Measurements from ENCODE around the gene MAP3K1.
A peak's percentile ranks its signal among the peaks of the same experiment; 100 is the strongest.
"Not testable (repeated sequence)": the region's sequence is repeated elsewhere in the genome, so short reads cannot be mapped to it uniquely, and the experiment has no call there.

Gene MAP3K1

GRCh38 chr5:56814963-56815657 lies at the start of gene MAP3K1:
Gene MAP3K1 (plus strand): TSS chr5:56815549. CDS start chr5:56815574, 25 bp downstream.
- peak; percentile 32 to 68 for DNase-seq

DNA sequence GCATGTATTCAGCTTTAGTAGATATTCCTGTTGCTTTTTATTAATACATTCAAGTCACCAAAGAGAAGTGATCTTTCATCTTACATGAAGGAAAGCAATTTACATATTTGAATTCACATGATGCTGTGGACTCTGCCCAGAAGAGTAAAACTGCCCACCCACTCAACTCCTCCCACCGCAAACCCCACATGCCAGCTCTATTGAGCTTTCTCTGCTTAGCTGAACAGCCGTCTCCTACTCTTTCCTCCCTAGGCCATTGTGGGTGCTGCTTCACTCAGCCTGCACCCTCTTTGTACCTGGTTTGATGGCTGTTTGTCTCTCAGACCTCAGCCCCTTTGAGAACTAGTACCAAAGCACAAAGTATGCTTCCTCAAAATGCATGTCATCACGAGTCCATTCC lies 48.4 kb upstream of the MAP3K1 start:
- DNase-seq = no peak

DNA sequence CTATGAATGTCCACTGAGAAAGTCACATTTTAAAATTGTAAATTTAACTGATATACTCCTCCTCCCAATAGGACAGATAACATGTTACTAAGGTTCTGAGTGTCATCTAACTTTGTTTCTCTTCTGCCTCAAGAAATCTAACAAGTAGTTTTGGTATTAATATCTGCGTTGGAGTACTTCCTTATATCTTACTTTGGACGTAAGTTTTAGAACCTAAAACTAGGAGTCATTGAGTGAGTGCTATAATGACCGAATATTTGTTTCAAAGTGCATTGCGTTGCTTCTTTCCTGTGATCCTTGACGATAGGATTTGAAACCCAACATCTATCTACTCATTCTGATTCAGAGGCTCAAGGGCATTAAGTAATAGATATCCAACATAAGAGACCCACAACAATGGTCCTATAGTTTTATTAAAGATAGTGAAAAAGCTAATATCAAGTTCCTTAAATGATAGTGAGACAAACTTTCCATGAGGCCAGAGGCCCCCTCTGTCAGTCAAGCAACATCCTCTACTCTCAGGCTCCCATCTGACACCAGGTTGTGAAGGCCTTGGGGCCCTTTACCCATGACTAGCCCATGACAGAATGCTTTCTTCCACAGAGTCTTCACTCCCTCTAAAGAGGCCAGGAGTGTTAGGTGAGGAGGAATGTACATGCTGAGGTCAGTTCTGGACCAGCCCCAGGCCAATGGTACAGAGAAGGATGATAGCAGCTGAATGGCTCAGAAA lies 45.3 kb upstream of the MAP3K1 start:
- no peak for DNase-seq

DNA sequence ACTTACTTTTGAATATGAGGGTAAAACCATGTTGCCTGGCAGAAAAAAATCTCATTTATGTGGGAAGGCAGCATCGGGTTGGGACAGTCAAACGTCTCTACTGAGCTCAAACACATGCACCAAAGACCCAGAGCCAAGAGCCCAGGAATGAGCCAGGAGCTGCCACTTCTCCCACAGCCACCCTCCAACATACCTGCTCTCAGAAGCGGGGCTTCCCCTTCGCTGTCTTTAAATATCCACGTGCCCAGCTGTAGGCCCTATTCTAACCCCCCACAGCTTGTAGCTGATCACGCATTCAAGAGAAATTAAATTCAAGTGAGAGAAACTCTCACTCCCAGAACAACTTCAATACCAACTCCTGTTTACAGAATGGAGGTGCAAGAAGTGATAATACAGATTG lies 42.6 kb upstream of the MAP3K1 start:
- no peak for DNase-seq

- DNase-seq = no peak
Observed at GRCh38 chr5:56774957-56775356, 40.4 kb upstream of the MAP3K1 start.

DNA sequence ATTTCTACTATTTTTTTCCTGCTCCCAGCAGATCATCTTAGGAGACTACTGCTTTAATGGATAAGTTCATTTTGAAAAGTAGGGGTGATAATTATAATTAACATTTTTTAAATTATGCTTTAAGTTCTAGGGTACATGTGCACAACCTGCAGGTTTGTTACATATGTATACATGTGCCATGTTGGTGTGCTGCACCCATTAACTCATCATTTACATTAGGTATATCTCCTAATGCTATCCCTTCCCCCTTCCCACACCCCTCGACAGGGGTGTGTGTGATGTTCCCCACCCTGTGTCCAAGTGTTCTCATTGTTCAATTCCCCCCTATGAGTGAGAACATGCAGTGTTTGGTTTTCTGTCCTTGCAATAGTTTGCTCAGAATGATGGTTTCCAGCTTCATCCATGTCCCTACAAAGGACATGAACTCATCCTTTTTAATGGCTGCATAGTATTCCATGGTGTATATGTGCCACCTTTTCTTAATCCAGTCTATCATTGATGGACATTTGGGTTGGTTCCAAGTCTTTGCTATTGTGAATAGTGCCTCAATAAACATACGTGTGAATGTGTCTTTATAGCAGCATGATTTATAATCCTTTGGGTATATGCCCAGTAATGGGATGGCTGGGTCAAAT lies 39.0 kb upstream of the MAP3K1 start:
- not testable (repeated sequence) for DNase-seq

- DNase-seq = no peak
Observed at GRCh38 chr5:56783261-56783660, 32.1 kb upstream of the MAP3K1 start.

DNA sequence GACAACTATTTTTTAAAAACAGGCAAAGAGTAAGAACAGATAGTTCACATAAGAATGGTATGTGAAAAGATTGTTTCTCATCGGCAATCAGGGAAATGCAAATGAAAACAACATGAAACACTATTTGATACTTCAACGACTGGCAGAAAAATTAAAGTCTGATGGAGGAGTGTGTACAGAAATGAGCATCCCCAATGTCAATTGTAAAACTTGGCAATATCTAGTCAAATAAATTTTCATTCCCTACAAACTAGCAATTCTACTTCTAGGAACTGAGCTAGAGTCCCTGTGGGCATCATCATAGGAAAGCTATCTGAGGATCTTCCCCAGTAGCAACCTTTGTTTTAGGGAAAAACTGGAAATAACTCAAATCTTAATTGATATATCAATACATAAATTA lies 29.0 kb upstream of the MAP3K1 start:
- no peak for DNase-seq

DNA sequence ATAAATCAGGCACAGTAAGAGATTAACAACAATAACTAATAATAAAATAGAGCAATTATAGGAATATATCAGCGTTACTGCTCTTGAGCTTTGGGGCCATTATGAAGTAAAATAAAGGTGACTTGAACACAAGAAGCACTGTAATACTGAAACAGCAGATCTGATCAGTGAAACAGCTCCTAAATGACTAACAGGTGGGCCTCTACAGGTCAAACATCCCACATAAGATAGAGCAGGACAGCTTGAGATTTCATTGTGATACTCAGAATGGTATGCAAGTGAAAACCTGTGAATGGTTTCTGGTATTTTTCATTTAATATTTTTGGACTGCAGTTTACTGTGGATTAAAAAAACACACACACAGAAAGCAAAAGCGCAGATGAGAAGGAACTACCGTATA lies 24.0 kb upstream of the MAP3K1 start:
- DNase-seq = no peak

DNA sequence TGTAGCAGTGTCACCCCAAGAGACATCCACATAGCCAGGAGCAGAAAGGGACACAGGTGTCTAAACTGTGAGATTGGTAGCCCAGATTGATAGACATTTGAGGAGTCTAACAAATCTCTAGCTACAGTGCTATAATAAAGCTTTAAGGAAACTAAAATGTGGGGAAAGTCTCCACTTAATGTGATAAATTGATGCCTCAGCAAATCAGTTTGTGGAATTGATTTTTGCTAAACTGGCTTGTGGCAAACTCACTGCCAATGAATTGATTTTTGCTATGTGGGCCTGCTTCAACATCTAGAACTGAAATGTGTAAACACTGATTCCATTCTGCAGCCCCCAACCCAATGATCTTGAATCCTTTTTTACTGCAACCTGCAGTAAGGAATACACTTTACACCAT lies 16.8 kb upstream of the MAP3K1 start:
- DNase-seq = no peak

DNA sequence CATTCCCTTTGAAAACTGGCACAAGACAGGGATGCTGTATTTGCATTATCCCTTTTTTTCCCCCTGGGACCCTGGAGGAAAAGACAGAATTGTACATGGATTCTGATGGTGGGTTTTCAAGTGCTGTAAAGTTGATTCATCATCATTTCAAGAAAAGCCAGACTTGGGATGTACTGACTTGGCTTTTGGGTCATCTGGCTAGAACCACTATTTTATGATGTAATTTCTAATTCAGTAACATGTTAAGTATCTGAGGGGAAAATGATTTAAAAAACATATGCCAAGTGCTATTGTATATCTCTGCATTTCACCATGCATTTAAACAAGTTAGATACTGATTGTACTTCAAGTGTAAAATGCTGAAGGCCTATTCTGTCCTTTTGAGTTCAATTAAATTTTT lies 15.2 kb upstream of the MAP3K1 start:
- no peak for DNase-seq

DNA sequence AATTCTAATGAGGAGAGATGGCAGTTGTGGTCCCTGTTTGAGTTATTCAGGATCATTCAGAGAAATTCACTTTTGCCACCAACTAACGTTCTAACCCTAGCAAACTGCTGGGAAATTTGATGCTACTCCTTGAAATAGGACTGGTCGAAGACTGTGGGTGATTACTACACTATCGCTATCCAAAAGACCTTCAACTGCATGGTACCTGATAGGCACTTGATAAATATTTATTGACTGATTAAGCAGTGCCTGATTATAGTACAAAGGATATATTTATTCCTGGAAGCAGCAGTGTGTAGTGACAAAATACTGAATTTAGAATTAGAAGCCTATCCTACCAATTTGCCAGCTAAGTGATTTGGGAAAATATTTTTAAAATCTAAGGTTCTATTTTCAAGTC lies 14.1 kb upstream of the MAP3K1 start:
- DNase-seq = no peak

DNA sequence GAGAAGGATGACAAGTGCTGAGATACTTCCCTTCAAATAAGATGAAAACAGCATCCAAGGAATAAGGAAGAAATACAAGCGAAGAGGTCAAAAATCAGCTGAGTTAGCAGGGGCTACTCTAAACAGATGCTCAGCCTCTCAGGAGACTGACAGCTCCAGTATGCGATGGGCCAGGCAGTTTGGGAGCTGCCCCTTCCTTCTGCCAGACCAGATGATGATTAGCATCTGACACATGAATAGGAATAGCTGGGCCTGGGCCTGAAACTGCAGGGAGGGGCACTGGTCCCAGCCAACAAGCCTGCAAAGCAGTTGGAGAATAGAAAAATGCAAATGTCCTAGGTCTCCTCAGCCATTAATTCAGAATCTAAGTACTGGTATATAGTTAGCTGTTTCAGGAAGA lies 13.1 kb upstream of the MAP3K1 start:
- peak; percentile 4 to 34 for DNase-seq

DNA sequence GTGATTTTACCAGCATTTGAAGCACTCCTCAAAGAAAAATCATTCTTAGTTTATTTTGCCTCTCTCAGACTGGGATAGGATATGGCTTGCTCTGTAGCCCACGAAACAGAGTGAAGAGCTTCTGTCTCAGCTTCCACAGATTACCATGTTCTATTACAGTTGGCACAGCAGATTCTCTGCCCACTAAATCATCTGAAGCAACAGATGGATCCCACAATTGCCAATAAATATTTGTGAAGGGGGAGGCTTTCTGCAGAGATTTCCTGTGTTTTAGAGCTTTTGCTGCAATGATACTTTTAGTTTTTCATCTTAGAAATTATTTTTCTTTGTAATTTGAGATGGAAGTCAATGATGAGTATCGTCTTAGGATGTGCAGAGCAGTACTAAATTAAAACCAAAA lies 12.3 kb upstream of the MAP3K1 start:
- no peak for DNase-seq

GRCh38 chr5:56803894-56804293 lies 11.5 kb upstream of the MAP3K1 start:
- DNase-seq = no peak

DNA sequence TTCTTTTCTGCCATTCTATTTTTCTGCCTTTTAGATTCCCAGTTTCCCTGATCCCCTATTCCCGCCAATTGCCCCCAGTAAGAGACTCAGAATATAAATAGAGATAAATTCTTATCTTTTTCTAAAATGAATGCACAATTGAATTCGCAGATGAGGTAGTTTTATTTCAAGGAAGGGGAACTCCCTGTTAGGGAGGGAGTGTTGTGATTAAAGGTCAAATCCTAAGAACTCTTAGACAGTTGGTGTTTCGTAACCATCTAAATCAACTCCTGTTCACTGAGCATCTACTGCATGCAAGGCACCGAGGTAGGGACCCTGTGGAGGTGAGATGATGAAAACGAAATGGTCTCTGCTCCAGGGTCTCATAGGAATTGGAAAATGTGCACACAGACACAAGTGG lies 7.7 kb upstream of the MAP3K1 start:
- DNase-seq = no peak

- no peak for DNase-seq
Observed at GRCh38 chr5:56808211-56808610, 7.1 kb upstream of the MAP3K1 start.

DNA sequence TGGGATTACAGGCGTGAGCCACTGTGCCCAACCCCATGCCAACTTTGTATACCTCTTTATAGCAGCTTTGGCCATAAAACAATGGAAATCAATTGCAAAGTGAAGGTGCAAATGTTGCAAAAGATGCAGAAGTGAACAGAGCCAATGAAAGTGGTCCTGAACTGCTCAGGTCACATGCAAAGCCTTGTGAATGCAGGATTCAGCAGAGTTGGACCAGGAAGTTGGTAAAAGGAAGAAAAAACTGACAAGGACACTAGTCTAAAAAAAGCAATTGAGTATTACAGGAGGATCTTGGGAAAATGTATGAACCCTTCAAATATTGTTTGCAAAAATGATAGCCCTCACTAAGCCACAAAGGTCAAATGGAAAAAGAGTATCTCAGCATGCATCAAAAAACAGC lies 4.5 kb upstream of the MAP3K1 start:
- no peak for DNase-seq

GRCh38 chr5:56812110-56812509 lies 3.2 kb upstream of the MAP3K1 start:
- DNase-seq = no peak

DNA sequence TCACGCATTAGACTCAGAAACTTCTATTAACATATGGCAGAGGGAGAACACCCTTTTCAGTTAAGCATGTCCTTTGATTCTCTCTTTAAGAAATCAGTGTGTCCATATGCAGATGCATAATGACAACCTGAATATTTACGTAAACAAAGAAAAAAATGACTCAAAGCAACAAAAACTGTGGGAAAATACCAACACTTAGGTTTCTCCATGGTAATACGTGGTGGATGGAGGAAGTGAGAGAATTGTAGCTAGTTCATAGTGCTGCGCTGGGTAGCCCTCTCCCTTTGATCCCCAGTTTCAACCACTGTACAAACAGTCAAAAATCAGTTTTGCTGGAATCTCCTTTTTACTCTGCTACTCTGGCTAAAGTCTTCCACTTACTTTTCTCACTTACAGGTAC lies 2.0 kb upstream of the MAP3K1 start:
- no peak for DNase-seq

- DNase-seq = no peak
Observed at GRCh38 chr5:56814361-56814962, 887 bp upstream of the MAP3K1 start.

DNA sequence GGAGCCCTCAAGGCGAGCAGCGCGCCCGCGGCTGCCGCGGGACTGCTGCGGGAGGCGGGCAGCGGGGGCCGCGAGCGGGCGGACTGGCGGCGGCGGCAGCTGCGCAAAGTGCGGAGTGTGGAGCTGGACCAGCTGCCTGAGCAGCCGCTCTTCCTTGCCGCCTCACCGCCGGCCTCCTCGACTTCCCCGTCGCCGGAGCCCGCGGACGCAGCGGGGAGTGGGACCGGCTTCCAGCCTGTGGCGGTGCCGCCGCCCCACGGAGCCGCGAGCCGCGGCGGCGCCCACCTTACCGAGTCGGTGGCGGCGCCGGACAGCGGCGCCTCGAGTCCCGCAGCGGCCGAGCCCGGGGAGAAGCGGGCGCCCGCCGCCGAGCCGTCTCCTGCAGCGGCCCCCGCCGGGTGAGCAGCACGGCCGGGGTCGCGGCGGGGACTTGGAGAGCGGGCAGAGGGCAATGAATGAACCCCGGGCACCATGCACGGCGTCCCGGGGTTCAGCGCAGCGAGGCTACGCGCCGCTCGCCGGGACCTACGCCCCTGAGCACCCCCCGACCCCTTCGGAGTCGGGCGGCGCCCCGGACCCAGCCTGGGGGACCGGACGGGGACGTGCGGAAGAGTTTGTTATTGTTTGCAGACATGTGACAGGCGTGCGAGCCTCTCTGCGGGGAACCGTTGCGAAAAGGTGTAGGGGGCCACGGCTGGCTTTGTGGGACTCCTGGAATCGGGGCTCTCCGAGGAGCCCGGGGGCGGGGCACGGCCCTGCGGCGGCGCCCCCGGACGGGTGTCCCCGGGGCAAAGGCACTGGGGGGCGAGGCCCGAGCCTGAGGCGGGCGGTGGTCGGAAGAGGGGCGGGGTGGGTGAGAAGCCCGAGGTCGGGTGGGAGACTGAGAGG lies 553 bp downstream of the MAP3K1 start:
- no peak for DNase-seq
